Spinal cord (tissue), 10 donors: ENCODE measurements around the gene MAGEA12. TPM values are rescaled to one million over a fixed set of nuclear protein-coding genes. Genes with fewer than 3 reads are reported as not detected.
"Not testable (repeated sequence)": the region's sequence is repeated elsewhere in the genome, so short reads cannot be mapped to it uniquely, and the experiment has no call there.

Experiments
- DNase-seq, 6 donors: peaks; one replicate each; pipeline versions ENCODE4 v3.0.0 to v3.0.0-alpha.2; 2013 to 2015; ENCODE audit warnings: low spot score in 6 of 6, low read depth in 4 of 6
- H3K27ac ChIP-seq: one replicate; pipeline ENCODE4 v1.5.1; 2013; ENCODE audit warnings: low read depth, low read length, control low read depth
- H3K27me3 ChIP-seq: one replicate; pipeline ENCODE4 v1.6.1; 2013; ENCODE audit warnings: low read length; ENCODE audit not compliant: control insufficient read depth, insufficient read depth
- H3K36me3 ChIP-seq: one replicate; pipeline ENCODE4 v1.6.1; 2013; ENCODE audit warnings: low read length; ENCODE audit not compliant: control insufficient read depth, insufficient read depth
- H3K4me1 ChIP-seq: one replicate; pipeline ENCODE4 v1.6.1; 2013; ENCODE audit warnings: low read length; ENCODE audit not compliant: control insufficient read depth, insufficient read depth
- H3K4me3 ChIP-seq: one replicate; pipeline ENCODE4 v1.5.1; 2013; ENCODE audit warnings: low read depth, low read length, control low read depth
- H3K9me3 ChIP-seq: one replicate; pipeline ENCODE4 v1.6.1; 2013; ENCODE audit warnings: low read length; ENCODE audit not compliant: control insufficient read depth, insufficient read depth
- WGBS: methylation state at CpG from one replicate; pipeline ENCODE4 v1.1.5; 2013; ENCODE audit warnings: missing lambda C conversion rate; ENCODE audit not compliant: insufficient coverage; 5-methylcytosine and 5-hydroxymethylcytosine counted together
- long read RNA-seq, 4 donors: transcript quantifications; one replicate each; lab custom pipeline, GENCODE V29; 2026
- polyA plus RNA-seq, 2 donors: library from polyadenylated mRNA; unstranded; fragments of 120-200 nt; gene quantifications; one replicate each; pipeline ENCODE4 v1.2.1, GENCODE V29; 2013; ENCODE audit not compliant: insufficient read length in 2 of 2
- total RNA-seq, 2 donors: library from RNA; depleted of rRNA in 1 of 2; stranded (reverse); fragments of 120-200 nt in 1 of 2; fragments of >200 nt in 1 of 2; gene quantifications; one replicate each; pipeline versions ENCODE4 v1.2.3 to v1.2.4, GENCODE V29; 2013 to 2014
- donor health status: healthy.

MAGEA12 gene
- total RNA-seq (not detected), polyA plus RNA-seq (under 1 TPM in 1 of 2 donors, not detected in 1; 0.12 TPM)
- long read RNA-seq, donor 1: 0 reads
- long read RNA-seq, donor 2: 0 reads
- long read RNA-seq, donor 3: 0 reads
- long read RNA-seq, donor 4: 0 reads

DNA sequence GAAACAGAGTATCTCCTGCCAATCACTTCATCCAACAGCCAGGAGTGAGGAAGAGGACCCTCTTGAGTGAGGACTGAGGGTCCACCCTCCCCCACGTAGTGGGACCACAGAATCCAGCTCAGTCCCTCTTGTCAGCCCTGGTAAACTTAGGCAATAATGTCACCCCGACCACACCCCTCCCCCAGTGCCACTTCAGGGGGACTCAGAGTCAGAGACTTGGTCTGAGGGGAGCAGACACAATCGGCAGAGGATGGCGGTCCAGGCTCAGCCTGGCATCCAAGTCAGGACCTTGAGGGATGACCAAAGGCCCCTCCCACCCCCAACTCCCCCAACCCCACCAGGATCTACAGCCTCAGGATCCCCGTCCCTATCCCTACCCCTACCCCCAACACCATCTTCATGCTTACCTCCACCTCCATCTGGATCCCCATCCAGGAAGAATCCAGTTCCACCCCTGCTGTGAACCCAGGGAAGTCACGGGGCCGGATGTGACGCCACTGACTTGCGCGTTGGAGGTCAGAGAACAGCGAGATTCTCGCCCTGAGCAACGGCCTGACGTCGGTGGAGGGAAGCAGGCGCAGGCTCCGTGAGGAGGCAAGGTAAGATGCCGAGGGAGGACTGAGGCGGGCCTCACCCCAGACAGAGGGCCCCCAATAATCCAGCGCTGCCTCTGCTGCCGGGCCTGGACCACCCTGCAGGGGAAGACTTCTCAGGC, at the start of gene MAGEA12, which contains the start of gene CSAG1:
MAGEA12 (plus strand) TSS at position 497 of the 715 bp plus-strand sequence. CDS start 2,405 bp downstream, outside the sequence.
CSAG1 (minus strand) TSS at position 461 of the 715 bp plus-strand sequence. CDS start 1,261 bp downstream, outside the sequence.
- H3K4me3 ChIP-seq: no peak within 1 kb of the TSS
- H3K4me1 ChIP-seq: no peaks in the 10 kb centered on the region
- H3K27me3 ChIP-seq: no peaks in the 10 kb centered on the region
- H3K9me3 ChIP-seq: no peaks in the 10 kb centered on the region
- no peak for DNase-seq
- no peaks in the 10 kb centered on the region for H3K36me3 ChIP-seq
- 73% methylated on average over 3 of the region's 21 CpGs for WGBS
- no peak within 1 kb of the TSS for H3K27ac ChIP-seq

GRCh38 chrX:152697952-152698931, 35.3 kb upstream of the MAGEA12 start, which contains the start of gene MAGEA3:
Gene MAGEA3, plus strand, starts transcription at chrX:152698794. Its CDS starts 2,039 bp downstream, at chrX:152700833.
- H3K4me3 ChIP-seq, H3K27ac ChIP-seq, H3K9me3 ChIP-seq, DNase-seq, H3K4me1 ChIP-seq, H3K27me3 ChIP-seq, H3K36me3 ChIP-seq: not testable (repeated sequence)
- no CpG with 5 or more reads among the region's 34 CpGs for WGBS

GRCh38 chrX:152700390-152700789, 33.2 kb upstream of the MAGEA12 start:
- not testable (repeated sequence) for H3K9me3 ChIP-seq, H3K36me3 ChIP-seq, H3K27me3 ChIP-seq, H3K4me1 ChIP-seq, H3K4me3 ChIP-seq, H3K27ac ChIP-seq
- WGBS: 86% methylated on average over 3 of the region's 5 CpGs
- peak in 1 of 6 donors; percentile 0 for DNase-seq

DNA sequence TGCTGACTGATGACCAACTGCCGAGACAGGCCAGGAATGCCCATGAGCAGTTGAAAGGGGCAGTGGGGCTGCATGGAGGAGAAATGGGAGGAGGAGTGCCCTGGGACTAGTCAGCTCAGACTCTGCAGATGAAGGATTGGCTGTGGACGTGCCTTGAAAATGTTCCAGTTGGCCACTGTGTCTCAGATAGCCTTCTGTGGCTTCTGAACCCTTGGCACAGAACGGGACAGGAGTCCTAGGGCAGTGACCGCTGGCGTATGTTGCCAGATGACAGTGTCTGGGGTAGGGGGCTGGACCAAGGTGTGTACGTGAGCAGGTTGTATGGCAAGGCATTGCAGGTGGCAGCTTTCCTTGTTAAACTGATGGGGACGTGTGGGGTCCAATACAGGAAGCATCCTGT, 27.1 kb upstream of the MAGEA12 start:
- H3K9me3 ChIP-seq, DNase-seq, H3K27me3 ChIP-seq, H3K4me3 ChIP-seq, H3K4me1 ChIP-seq, H3K27ac ChIP-seq, H3K36me3 ChIP-seq: not testable (repeated sequence)
- WGBS: 53% methylated on average over 2 of the region's 7 CpGs

GRCh38 chrX:152709173-152709572, 24.4 kb upstream of the MAGEA12 start, which contains the start of gene CSAG2:
Gene CSAG2, minus strand, starts transcription at chrX:152709273. Its CDS starts 161 bp downstream, at chrX:152709112.
- not testable (repeated sequence) for H3K4me1 ChIP-seq, H3K36me3 ChIP-seq, H3K27ac ChIP-seq, DNase-seq, H3K9me3 ChIP-seq, H3K27me3 ChIP-seq, H3K4me3 ChIP-seq
- no CpG with 5 or more reads among the region's 2 CpGs for WGBS

GRCh38 chrX:152713195-152713594, 20.4 kb upstream of the MAGEA12 start:
- not testable (repeated sequence) for H3K4me3 ChIP-seq, DNase-seq, H3K27me3 ChIP-seq, H3K9me3 ChIP-seq, H3K4me1 ChIP-seq, H3K36me3 ChIP-seq, H3K27ac ChIP-seq
- WGBS: no CpG with 5 or more reads among the region's 5 CpGs

- not testable (repeated sequence) for H3K9me3 ChIP-seq, H3K4me1 ChIP-seq, H3K27me3 ChIP-seq, H3K36me3 ChIP-seq, H3K27ac ChIP-seq, DNase-seq, H3K4me3 ChIP-seq
- no CpG with 5 or more reads among the region's 35 CpGs for WGBS
These were observed 19.5 kb upstream of the MAGEA12 start, which contains the start of gene MAGEA2B for GRCh38 chrX:152713815-152714787. Gene MAGEA2B, plus strand, starts transcription at chrX:152714628. Its CDS starts 2,479 bp downstream, at chrX:152717107.

- no peaks in the 10 kb centered on the region for H3K36me3 ChIP-seq
- H3K9me3 ChIP-seq: no peaks in the 10 kb centered on the region
- H3K4me3 ChIP-seq: no peak overlapping the region
- 54% methylated on average over 6 of the region's 7 CpGs for WGBS
- H3K27me3 ChIP-seq: no peaks in the 10 kb centered on the region
- DNase-seq: no peak
- no peaks in the 10 kb centered on the region for H3K4me1 ChIP-seq
- H3K27ac ChIP-seq: no peak overlapping the region
These were observed 8.1 kb upstream of the MAGEA12 start for GRCh38 chrX:152725409-152725808.
